Trophoblast cell (in vitro differentiated cells and primary cell): Measurements from ENCODE around the gene TMEM154.

Source experiments
- DNase-seq, 2 donors: peaks; one replicate each; pipeline ENCODE4 v3.0.0-alpha.2; 2016
- H2AFZ ChIP-seq: 2 replicates; pipeline ENCODE4 v1.6.1; 2013; ENCODE audit warnings: low read length, moderate library complexity, mild to moderate bottlenecking; ENCODE audit not compliant: insufficient read depth, poor library complexity
- H2AK5ac ChIP-seq: 2 replicates; pipeline ENCODE4 v1.6.1; 2013; ENCODE audit warnings: mild to moderate bottlenecking, low read length
- H2BK120ac ChIP-seq: 2 replicates; pipeline ENCODE4 v1.6.1; 2013; ENCODE audit warnings: low read length, mild to moderate bottlenecking, moderate library complexity; ENCODE audit not compliant: insufficient read depth, poor library complexity
- H2BK12ac ChIP-seq: 2 replicates; pipeline ENCODE4 v1.6.1; 2013; ENCODE audit warnings: mild to moderate bottlenecking, low read length, moderate library complexity
- H2BK5ac ChIP-seq: 2 replicates; pipeline ENCODE4 v1.6.1; 2013; ENCODE audit warnings: low read length, low read depth, moderate library complexity, mild to moderate bottlenecking; ENCODE audit not compliant: poor library complexity
- H3K14ac ChIP-seq: 2 replicates; pipeline ENCODE4 v1.6.1; 2013; ENCODE audit warnings: mild to moderate bottlenecking, low read length
- H3K18ac ChIP-seq: 2 replicates; pipeline ENCODE4 v1.6.1; 2013; ENCODE audit warnings: mild to moderate bottlenecking, low read length
- H3K23ac ChIP-seq: 2 replicates; pipeline ENCODE4 v1.6.1; 2013; ENCODE audit warnings: low read length
- H3K27ac ChIP-seq: 2 replicates; pipeline ENCODE4 v1.5.1; 2013; ENCODE audit warnings: low read depth, mild to moderate bottlenecking, inconsistent platforms, low read length, moderate library complexity
- H3K27me3 ChIP-seq: 2 replicates; pipeline ENCODE4 v1.6.1; 2013; ENCODE audit warnings: inconsistent platforms, mild to moderate bottlenecking, low read length, moderate library complexity; ENCODE audit not compliant: insufficient read depth
- H3K36me3 ChIP-seq, 2 experiments: 1 replicate in 1 of 2; 2 replicates in 1 of 2; pipeline ENCODE4 v1.6.1; 2013; ENCODE audit warnings: low read length in 2 of 2, mild to moderate bottlenecking in 2 of 2, moderate library complexity in 1 of 2; ENCODE audit not compliant: insufficient read depth in 2 of 2, control insufficient read depth in 1 of 2
- H3K4ac ChIP-seq: 2 replicates; pipeline ENCODE4 v1.6.1; 2013; ENCODE audit warnings: low read depth, mild to moderate bottlenecking, low read length, moderate library complexity
- H3K4me1 ChIP-seq, 2 experiments: 1 replicate in 1 of 2; 2 replicates in 1 of 2; pipeline ENCODE4 v1.6.1; 2013; ENCODE audit warnings: low read length in 2 of 2, mild to moderate bottlenecking in 2 of 2, moderate library complexity in 1 of 2; ENCODE audit not compliant: insufficient read depth in 2 of 2, control insufficient read depth in 1 of 2
- H3K4me2 ChIP-seq: 2 replicates; pipeline ENCODE4 v1.6.1; 2013; ENCODE audit warnings: inconsistent platforms, mild to moderate bottlenecking, low read length, moderate library complexity
- H3K4me3 ChIP-seq: 2 replicates; pipeline ENCODE4 v1.5.1; 2013; ENCODE audit warnings: mild to moderate bottlenecking, low read depth, low read length, inconsistent platforms
- H3K79me1 ChIP-seq: one replicate; pipeline ENCODE4 v1.6.1; 2013; ENCODE audit warnings: low read length
- H3K79me2 ChIP-seq: 2 replicates; pipeline ENCODE4 v1.6.1; 2013; ENCODE audit warnings: low read length, mild to moderate bottlenecking; ENCODE audit not compliant: control insufficient read depth, insufficient read depth, poor library complexity
- H3K9ac ChIP-seq: 2 replicates; pipeline ENCODE4 v1.6.1; 2013; ENCODE audit warnings: mild to moderate bottlenecking, low read length
- H3K9me3 ChIP-seq: 2 replicates; pipeline ENCODE4 v1.6.1; 2013; ENCODE audit warnings: low read depth, mild to moderate bottlenecking, control low read depth, inconsistent platforms, low read length; ENCODE audit not compliant: insufficient read depth
- H4K12ac ChIP-seq: 2 replicates; pipeline ENCODE4 v1.6.1; 2013; ENCODE audit warnings: low read depth, mild to moderate bottlenecking, low read length, moderate library complexity
- H4K8ac ChIP-seq: 2 replicates; pipeline ENCODE4 v1.6.1; 2013; ENCODE audit warnings: low read depth, mild to moderate bottlenecking, low read length, moderate library complexity
- H4K91ac ChIP-seq: one replicate; pipeline ENCODE4 v1.6.1; 2013; ENCODE audit warnings: low read depth, mild to moderate bottlenecking, low read length, moderate library complexity
- WGBS: extraction: QIAGEN DNeasy Blood & Tissue Kit; methylation state at CpG from one replicate; pipeline ENCODE4 v1.1.7; 2013; ENCODE audit warnings: missing lambda C conversion rate; ENCODE audit not compliant: insufficient read length, insufficient coverage; ENCODE audit errors: extremely low coverage; 5-methylcytosine and 5-hydroxymethylcytosine counted together

TMEM154 gene

GRCh38 chr4:152689615-152690501 is 10.1 kb upstream of the TMEM154 start:
- H3K36me3 ChIP-seq, result no peaks in the 10 kb centered on the region
- WGBS, result no CpG with 5 or more reads among the region's 7 CpGs

GRCh38 chr4:152687974-152688599 is 8.3 kb upstream of the TMEM154 start:
- DNase-seq, result no peak
- WGBS, result no CpG with 5 or more reads among the region's 2 CpGs
- H2AK5ac ChIP-seq, result no peak overlapping the region

More at GRCh38 chr4:152689615-152690501, 10.1 kb upstream of the TMEM154 start:
- Histone ChIP-seq H3K27ac (no peak overlapping the region), H2AK5ac (no peak overlapping the region), H3K79me2 (no peaks in the 10 kb centered on the region), H3K18ac (no peak overlapping the region), H4K8ac (no peak overlapping the region), H3K23ac (no peak overlapping the region), H3K9ac (no peak overlapping the region), H3K4me2 (no peak overlapping the region), H2AFZ (no peak overlapping the region), H2BK5ac (no peak overlapping the region), H2BK12ac (peak overlapping the region; percentile 26), H4K91ac (no peak overlapping the region), H3K27me3 (no peaks in the 10 kb centered on the region), H3K79me1 (no peaks in the 10 kb centered on the region), H2BK120ac (no peak overlapping the region), H3K4me1 (peaks cover 0 to 4% of the 10 kb centered on the region in 2 experiments), H3K4me3 (no peak overlapping the region), H3K14ac (no peak overlapping the region), H4K12ac (no peak overlapping the region), H3K4ac (no peak overlapping the region), H3K9me3 (no peaks in the 10 kb centered on the region)
- DNase-seq, result no peak

DNA sequence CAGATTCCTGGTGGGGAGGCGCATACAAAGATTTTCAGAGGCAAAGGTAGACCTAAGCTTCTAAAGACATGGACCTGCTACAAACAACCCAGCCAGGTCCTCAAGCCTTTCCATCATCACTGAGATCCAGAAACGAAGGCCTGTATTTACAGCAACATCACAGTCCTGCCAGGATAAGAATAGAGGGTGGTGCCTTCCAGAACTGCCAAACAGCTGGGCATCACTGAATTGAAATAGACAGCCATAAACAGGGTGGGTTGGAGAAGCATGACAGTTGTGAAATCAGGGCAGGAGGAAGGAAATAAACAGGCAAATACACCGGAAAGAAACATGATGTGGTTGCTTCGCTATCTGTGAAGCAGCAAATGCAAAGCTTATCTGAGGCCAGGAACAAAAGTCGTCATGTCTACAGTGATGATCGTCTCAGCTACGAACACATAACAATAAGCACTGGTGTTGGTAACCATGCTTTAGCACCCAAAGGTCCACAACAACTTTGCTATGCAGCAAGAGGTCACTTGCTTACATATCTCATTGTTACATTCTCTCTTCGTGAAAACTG is 6.7 kb upstream of the TMEM154 start:
- Histone ChIP-seq H2BK5ac (no peak overlapping the region), H2BK120ac (no peak overlapping the region), H2BK12ac (no peak overlapping the region), H3K27me3 (no peaks in the 10 kb centered on the region), H4K12ac (no peak overlapping the region), H4K91ac (no peak overlapping the region), H3K18ac (no peak overlapping the region), H3K14ac (no peak overlapping the region), H3K27ac (no peak overlapping the region), H3K79me2 (no peaks in the 10 kb centered on the region), H3K79me1 (peaks cover 8% of the 10 kb centered on the region), H4K8ac (no peak overlapping the region), H2AK5ac (no peak overlapping the region), H3K4me1 (peaks cover 15% of the 10 kb centered on the region in 2 experiments), H3K23ac (no peak overlapping the region), H2AFZ (no peak overlapping the region), H3K4ac (no peak overlapping the region), H3K36me3 (no peaks in the 10 kb centered on the region), H3K9ac (no peak overlapping the region), H3K4me3 (no peak overlapping the region), H3K4me2 (no peak overlapping the region), H3K9me3 (no peaks in the 10 kb centered on the region)
- DNase-seq, result no peak
- WGBS, result no CpG with 5 or more reads among the region's 8 CpGs

More at GRCh38 chr4:152687974-152688599, 8.3 kb upstream of the TMEM154 start:
- H3K79me2 ChIP-seq, result no peaks in the 10 kb centered on the region
- no peak overlapping the region for H3K9ac ChIP-seq
- no peaks in the 10 kb centered on the region for H3K27me3 ChIP-seq
- no peak overlapping the region for H3K14ac ChIP-seq
- peaks cover 4% of the 10 kb centered on the region for H3K79me1 ChIP-seq
- H2BK12ac ChIP-seq, result no peak overlapping the region
- H3K4me2 ChIP-seq, result peak overlapping the region; percentile 28
- no peak overlapping the region for H2BK120ac ChIP-seq
- H3K9me3 ChIP-seq, result no peaks in the 10 kb centered on the region
- H4K8ac ChIP-seq, result no peak overlapping the region
- H2BK5ac ChIP-seq, result no peak overlapping the region
- no peak overlapping the region for H3K4ac ChIP-seq
- H3K4me1 ChIP-seq, result peaks cover 8 to 13% of the 10 kb centered on the region in 2 experiments
- H3K36me3 ChIP-seq, result no peaks in the 10 kb centered on the region
- H4K12ac ChIP-seq, result no peak overlapping the region
- H2AFZ ChIP-seq, result no peak overlapping the region
- H3K4me3 ChIP-seq, result no peak overlapping the region
- H4K91ac ChIP-seq, result no peak overlapping the region
- H3K23ac ChIP-seq, result no peak overlapping the region
- H3K18ac ChIP-seq, result no peak overlapping the region
- no peak overlapping the region for H3K27ac ChIP-seq

DNA sequence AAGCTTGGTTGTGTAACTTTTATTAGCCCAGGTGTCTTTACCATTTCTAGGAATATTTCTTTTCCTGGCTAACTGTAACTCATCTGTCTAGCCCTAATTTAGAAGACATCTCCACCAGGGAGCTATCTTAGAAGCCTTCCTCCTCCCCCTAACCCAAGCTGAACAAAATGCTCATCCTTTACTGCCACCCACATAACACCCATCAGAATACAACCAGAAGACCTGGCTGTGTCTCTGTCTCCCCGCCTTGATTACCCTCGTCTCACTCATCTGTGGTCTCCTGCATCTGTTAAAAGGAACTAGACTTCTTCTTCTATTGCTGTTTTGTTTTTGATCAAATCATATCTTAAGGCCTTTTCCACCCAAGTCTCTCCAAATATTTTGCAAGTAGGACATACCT is 4.8 kb upstream of the TMEM154 start:
- no peak overlapping the region for H2BK12ac ChIP-seq
- no peak overlapping the region for H2BK5ac ChIP-seq
- no peaks in the 10 kb centered on the region for H3K79me2 ChIP-seq
- H2AK5ac ChIP-seq, result no peak overlapping the region
- H4K91ac ChIP-seq, result no peak overlapping the region
- H3K9me3 ChIP-seq, result no peaks in the 10 kb centered on the region
- H3K4me1 ChIP-seq, result peaks cover 22 to 24% of the 10 kb centered on the region in 2 experiments
- H3K79me1 ChIP-seq, result peaks cover 18% of the 10 kb centered on the region
- H3K23ac ChIP-seq, result no peak overlapping the region
- H3K4me3 ChIP-seq, result no peak overlapping the region
- no peak overlapping the region for H3K4me2 ChIP-seq
- no peak overlapping the region for H4K12ac ChIP-seq
- DNase-seq, result no peak
- no peak overlapping the region for H3K9ac ChIP-seq
- no peak overlapping the region for H4K8ac ChIP-seq
- no peak overlapping the region for H3K4ac ChIP-seq
- H3K14ac ChIP-seq, result no peak overlapping the region
- no peaks in the 10 kb centered on the region for H3K27me3 ChIP-seq
- no CpG with 5 or more reads among the region's 2 CpGs for WGBS
- H3K36me3 ChIP-seq, result no peaks in the 10 kb centered on the region
- no peak overlapping the region for H3K27ac ChIP-seq
- no peak overlapping the region for H2AFZ ChIP-seq
- H3K18ac ChIP-seq, result no peak overlapping the region
- H2BK120ac ChIP-seq, result no peak overlapping the region
